A549 (cell line): ENCODE data around the gene CLEC16A.

Source experiments
- FOSL2 ChIP-seq, 2 experiments: fragments of 450-650 bp in 1 of 2; fragments of >200 bp in 1 of 2; sonication (Bioruptor Twin) in 1 of 2; formaldehyde crosslinking; IDR thresholded peaks; 2 replicates each; pipeline versions ENCODE4 v1.5.0 to v1.6.1; 2016 to 2020; ENCODE audit warnings: mild to moderate bottlenecking in 1 of 2, moderate library complexity in 1 of 2
- JUNB ChIP-seq: fragments of >200 bp; sonication (Bioruptor Twin); formaldehyde crosslinking; IDR thresholded peaks from 2 replicates; pipeline ENCODE4 v1.6.1; 2016
- MAFK ChIP-seq: fragments of 450-650 bp; IDR thresholded peaks from 2 replicates; pipeline ENCODE4 v1.6.1; 2014; ENCODE audit not compliant: partially characterized antibody
- MAZ ChIP-seq: fragments of 150-350 bp; IDR thresholded peaks from 2 replicates; pipeline ENCODE4 v1.6.1; 2014; ENCODE audit warnings: antibody characterized with exemption, low read depth, low read length, borderline replicate concordance
- POLR2A ChIP-seq: IDR thresholded peaks from 2 replicates; pipeline ENCODE4 v1.6.1; 2012; ENCODE audit warnings: mild to moderate bottlenecking, low read length
- RCOR1 ChIP-seq: fragments of 150-350 bp; IDR thresholded peaks from 2 replicates; pipeline ENCODE4 v1.6.1; 2014; ENCODE audit warnings: antibody characterized with exemption, low read length, low read depth
- SMC3 ChIP-seq: fragments of >200 bp; sonication (Bioruptor Twin); formaldehyde crosslinking; IDR thresholded peaks from 3 replicates; pipeline ENCODE4 v1.6.1; 2018; ENCODE audit warnings: inconsistent platforms
- ZNF302 ChIP-seq: fragments of 250-450 bp; sonication (Bioruptor Pico); IDR thresholded peaks from 2 replicates; pipeline ENCODE4 v1.9.0; 2021; ENCODE audit warnings: inconsistent platforms, mild to moderate bottlenecking, moderate library complexity
- TF ChIP-seq, protein P1 (sequence below): fragments of >200 bp; sonication (Bioruptor Twin); formaldehyde crosslinking; IDR thresholded peaks from 3 replicates; pipeline ENCODE4 v1.5.1; 2016
- TF ChIP-seq, protein P2 (sequence below): fragments of >200 bp; sonication (Bioruptor Twin); formaldehyde crosslinking; IDR thresholded peaks from 3 replicates; pipeline ENCODE4 v1.6.1; 2016

- no peak for TF ChIP-seq MAZ
- TF ChIP-seq, protein P1, sequence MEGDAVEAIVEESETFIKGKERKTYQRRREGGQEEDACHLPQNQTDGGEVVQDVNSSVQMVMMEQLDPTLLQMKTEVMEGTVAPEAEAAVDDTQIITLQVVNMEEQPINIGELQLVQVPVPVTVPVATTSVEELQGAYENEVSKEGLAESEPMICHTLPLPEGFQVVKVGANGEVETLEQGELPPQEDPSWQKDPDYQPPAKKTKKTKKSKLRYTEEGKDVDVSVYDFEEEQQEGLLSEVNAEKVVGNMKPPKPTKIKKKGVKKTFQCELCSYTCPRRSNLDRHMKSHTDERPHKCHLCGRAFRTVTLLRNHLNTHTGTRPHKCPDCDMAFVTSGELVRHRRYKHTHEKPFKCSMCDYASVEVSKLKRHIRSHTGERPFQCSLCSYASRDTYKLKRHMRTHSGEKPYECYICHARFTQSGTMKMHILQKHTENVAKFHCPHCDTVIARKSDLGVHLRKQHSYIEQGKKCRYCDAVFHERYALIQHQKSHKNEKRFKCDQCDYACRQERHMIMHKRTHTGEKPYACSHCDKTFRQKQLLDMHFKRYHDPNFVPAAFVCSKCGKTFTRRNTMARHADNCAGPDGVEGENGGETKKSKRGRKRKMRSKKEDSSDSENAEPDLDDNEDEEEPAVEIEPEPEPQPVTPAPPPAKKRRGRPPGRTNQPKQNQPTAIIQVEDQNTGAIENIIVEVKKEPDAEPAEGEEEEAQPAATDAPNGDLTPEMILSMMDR: no peak
- TF ChIP-seq POLR2A: no peak
- no peak for TF ChIP-seq ZNF302 (CRISPR knock-in tag)
- no peak for TF ChIP-seq FOSL2 (IDR thresholded peaks at IDR 0.05)
- 0 out of 2 replicates have a peak, but pooled peaks have one; percentile 14 for TF ChIP-seq FOSL2 (CRISPR knock-in tag; IDR thresholded peaks at IDR 0.05)
- TF ChIP-seq SMC3: no peak
- TF ChIP-seq, protein P2, sequence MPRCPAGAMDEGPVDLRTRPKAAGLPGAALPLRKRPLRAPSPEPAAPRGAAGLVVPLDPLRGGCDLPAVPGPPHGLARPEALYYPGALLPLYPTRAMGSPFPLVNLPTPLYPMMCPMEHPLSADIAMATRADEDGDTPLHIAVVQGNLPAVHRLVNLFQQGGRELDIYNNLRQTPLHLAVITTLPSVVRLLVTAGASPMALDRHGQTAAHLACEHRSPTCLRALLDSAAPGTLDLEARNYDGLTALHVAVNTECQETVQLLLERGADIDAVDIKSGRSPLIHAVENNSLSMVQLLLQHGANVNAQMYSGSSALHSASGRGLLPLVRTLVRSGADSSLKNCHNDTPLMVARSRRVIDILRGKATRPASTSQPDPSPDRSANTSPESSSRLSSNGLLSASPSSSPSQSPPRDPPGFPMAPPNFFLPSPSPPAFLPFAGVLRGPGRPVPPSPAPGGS: no peak
- TF ChIP-seq JUNB: no peak
- no peak for TF ChIP-seq RCOR1
- peak; percentile 53 for TF ChIP-seq MAFK
Observed at GRCh38 chr16:11201498-11202259, 257.3 kb downstream of the CLEC16A start.
